A549 (cell line): ENCODE results near the gene GAS2L2.

ENCODE experiments used
- CTCF ChIP-seq: fragments of >200 bp; sonication (Bioruptor Twin); formaldehyde crosslinking; IDR thresholded peaks from 3 replicates; pipeline ENCODE4 v1.5.1; 2016
- HDAC2 ChIP-seq: fragments of 200-600 bp; sonication (generic); IDR thresholded peaks from 2 replicates; pipeline ENCODE4 v1.6.1; 2016
- KDM1A ChIP-seq: fragments of 200-600 bp; sonication (generic); IDR thresholded peaks from 2 replicates; pipeline ENCODE4 v1.6.1; 2016; ENCODE audit warnings: low read depth, mild to moderate bottlenecking
- NR3C1 ChIP-seq: fragments of >200 bp; sonication (Bioruptor Twin); formaldehyde crosslinking; IDR thresholded peaks from 3 replicates; pipeline ENCODE4 v1.6.1; 2017
- PHF8 ChIP-seq: fragments of 200-600 bp; sonication (generic); IDR thresholded peaks from 2 replicates; pipeline ENCODE4 v1.6.1; 2016; ENCODE audit warnings: low read depth, mild to moderate bottlenecking, antibody characterized with exemption, moderate library complexity, borderline replicate concordance
- POLR2A ChIP-seq: IDR thresholded peaks from 2 replicates; pipeline ENCODE4 v1.6.1; 2012; ENCODE audit warnings: mild to moderate bottlenecking, low read length
- POLR2AphosphoS2 ChIP-seq: conservative IDR thresholded peaks from 2 replicates; pipeline ENCODE4 v1.6.1; 2012; ENCODE audit warnings: low read length, improper control_type of control experiment, inconsistent platforms
- RAD21 ChIP-seq, 2 experiments: fragments of >200 bp in 1 of 2; sonication (Bioruptor Twin) in 1 of 2; formaldehyde crosslinking in 1 of 2; IDR thresholded peaks in 1 of 2; conservative IDR thresholded peaks in 1 of 2; 2 replicates in 1 of 2; 3 replicates in 1 of 2; pipeline ENCODE4 v1.6.1; 2012 to 2018; ENCODE audit warnings: inconsistent platforms in 1 of 2
- REST ChIP-seq: fragments of 200-600 bp; sonication (generic); IDR thresholded peaks from 2 replicates; pipeline ENCODE4 v1.6.1; 2016; ENCODE audit warnings: antibody characterized with exemption, mild to moderate bottlenecking, moderate library complexity
- USF2 ChIP-seq: fragments of 450-650 bp; IDR thresholded peaks from 2 replicates; pipeline ENCODE4 v1.6.1; 2014; ENCODE audit warnings: antibody characterized with exemption
- ZC3H11A ChIP-seq: fragments of 450-650 bp; IDR thresholded peaks from 2 replicates; pipeline ENCODE4 v1.6.1; 2014; ENCODE audit warnings: antibody characterized with exemption, mild to moderate bottlenecking
- ZSCAN20 ChIP-seq: fragments of 250-450 bp; sonication (Bioruptor Pico); IDR thresholded peaks from 2 replicates; pipeline ENCODE4 v1.8.0; 2022; ENCODE audit warnings: mild to moderate bottlenecking, moderate library complexity
- TF ChIP-seq, protein P1 (sequence below): fragments of 250-450 bp; sonication (Bioruptor Pico); IDR thresholded peaks from 2 replicates; pipeline ENCODE4 v1.5.0; 2021; ENCODE audit warnings: mild to moderate bottlenecking, moderate library complexity, borderline replicate concordance

- TF ChIP-seq CTCF: peak; percentile 94
- peak; percentile 85 to 96 for TF ChIP-seq RAD21 (conservative IDR thresholded peaks at IDR 0.05 in 1 of 2, IDR thresholded peaks at IDR 0.05 in 1 of 2)
- no peak; the same call in none of the 2 replicates for TF ChIP-seq POLR2A
- TF ChIP-seq HDAC2: no peak
- TF ChIP-seq ZSCAN20 (CRISPR knock-in tag): no peak
- TF ChIP-seq USF2: no peak
- TF ChIP-seq, protein P1, sequence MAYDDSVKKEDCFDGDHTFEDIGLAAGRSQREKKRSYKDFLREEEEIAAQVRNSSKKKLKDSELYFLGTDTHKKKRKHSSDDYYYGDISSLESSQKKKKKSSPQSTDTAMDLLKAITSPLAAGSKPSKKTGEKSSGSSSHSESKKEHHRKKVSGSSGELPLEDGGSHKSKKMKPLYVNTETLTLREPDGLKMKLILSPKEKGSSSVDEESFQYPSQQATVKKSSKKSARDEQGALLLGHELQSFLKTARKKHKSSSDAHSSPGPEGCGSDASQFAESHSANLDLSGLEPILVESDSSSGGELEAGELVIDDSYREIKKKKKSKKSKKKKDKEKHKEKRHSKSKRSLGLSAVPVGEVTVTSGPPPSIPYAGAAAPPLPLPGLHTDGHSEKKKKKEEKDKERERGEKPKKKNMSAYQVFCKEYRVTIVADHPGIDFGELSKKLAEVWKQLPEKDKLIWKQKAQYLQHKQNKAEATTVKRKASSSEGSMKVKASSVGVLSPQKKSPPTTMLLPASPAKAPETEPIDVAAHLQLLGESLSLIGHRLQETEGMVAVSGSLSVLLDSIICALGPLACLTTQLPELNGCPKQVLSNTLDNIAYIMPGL (CRISPR knock-in tag): peak; percentile 90; the same call in 1 of the 2 replicates
- no peak for TF ChIP-seq NR3C1
- TF ChIP-seq PHF8: peak; percentile 67; the same call in 1 of the 2 replicates
- no peak for TF ChIP-seq REST
- no peak for TF ChIP-seq POLR2AphosphoS2
- no peak; the same call in 1 of the 2 replicates for TF ChIP-seq ZC3H11A
- no peak for TF ChIP-seq KDM1A
Measured at GRCh38 chr17:35764123-35764991, 11.3 kb upstream of the GAS2L2 start.
